K562 (cell line): ENCODE measurements around the gene REM2. TPM values are rescaled to one million over a fixed set of nuclear protein-coding genes. Genes with fewer than 3 reads are reported as not detected.

Source experiments
- ATF3 ChIP-seq, 2 experiments: fragments of 450-650 bp in 1 of 2; sonication (generic) in 1 of 2; formaldehyde crosslinking in 1 of 2; IDR thresholded peaks in 1 of 2; conservative IDR thresholded peaks in 1 of 2; 2 replicates each; pipeline versions ENCODE4 v1.6.1 to v1.8.1; 2016 to 2023; ENCODE audit warnings: mild to moderate bottlenecking in 2 of 2, moderate library complexity in 2 of 2, inconsistent platforms in 1 of 2, missing genetic modification reagents in 1 of 2
- ATF4 ChIP-seq: fragments of 450-650 bp; formaldehyde crosslinking; IDR thresholded peaks from 2 replicates; pipeline ENCODE4 v1.4.0; 2022; ENCODE audit warnings: mild to moderate bottlenecking, moderate library complexity
- BHLHE40 ChIP-seq: IDR thresholded peaks from 2 replicates; pipeline ENCODE4 v1.6.1; 2011; ENCODE audit warnings: low read length, improper control_type of control experiment
- CCAR2 ChIP-seq: fragments of 200-400 bp; formaldehyde crosslinking; IDR thresholded peaks from 2 replicates; pipeline ENCODE4 v1.6.1; 2017; ENCODE audit warnings: mild to moderate bottlenecking, low read depth, low read length
- CREBBP ChIP-seq: IDR thresholded peaks from one replicate; pipeline ENCODE4 v1.6.1; 2012; ENCODE audit warnings: low read depth, mild to moderate bottlenecking, control low read depth, inconsistent platforms, low read length
- CREM ChIP-seq: IDR thresholded peaks from 2 replicates; pipeline ENCODE4 v1.6.1; 2014; ENCODE audit warnings: antibody characterized with exemption, low read depth
- EP300 ChIP-seq: IDR thresholded peaks from 2 replicates; pipeline ENCODE4 v1.6.1; 2012; ENCODE audit warnings: low read length, improper control_type of control experiment
- GTF2B ChIP-seq: IDR thresholded peaks from 2 replicates; pipeline ENCODE4 v1.6.1; 2011; ENCODE audit not compliant: insufficient read length; ENCODE audit errors: extremely low read depth
- HMG20B ChIP-seq: fragments of 250-450 bp; sonication (Bioruptor Pico); IDR thresholded peaks from 2 replicates; pipeline ENCODE4 v1.5.0; 2021; ENCODE audit warnings: mild to moderate bottlenecking
- IFI16 ChIP-seq: fragments of 250-450 bp; sonication (Bioruptor Pico); IDR thresholded peaks from 2 replicates; pipeline ENCODE4 v2.1.2; 2022; ENCODE audit warnings: mild to moderate bottlenecking, inconsistent platforms
- IRF9 ChIP-seq: fragments of 450-650 bp; IDR thresholded peaks from 2 replicates; pipeline ENCODE4 v1.6.1; 2016; ENCODE audit warnings: missing biosample characterization, missing genetic modification characterization
- RBM15 ChIP-seq: fragments of 200-400 bp; formaldehyde crosslinking; IDR thresholded peaks from 2 replicates; pipeline ENCODE4 v1.6.1; 2018; ENCODE audit warnings: mild to moderate bottlenecking, low read length, moderate library complexity; ENCODE audit not compliant: insufficient read depth
- SMARCB1 ChIP-seq: IDR thresholded peaks from 2 replicates; pipeline ENCODE4 v1.6.1; 2011; ENCODE audit warnings: improper control_type of control experiment, low read depth; ENCODE audit not compliant: insufficient read length
- ZBTB17 ChIP-seq: fragments of 450-650 bp; formaldehyde crosslinking; IDR thresholded peaks from 2 replicates; pipeline ENCODE4 v1.4.0; 2020; ENCODE audit warnings: mild to moderate bottlenecking
- polyA plus RNA-seq, 8 experiments: library from polyadenylated mRNA; depleted of rRNA in 4 of 8; stranded (reverse) in 5 of 8; unstranded in 3 of 8; fragments of >200 nt; fragmentation: Nextera tagmentation in 2 of 8; fragmentation: Illumina TruSeq in 1 of 8; extraction: Ambion mirVana in 2 of 8; extraction: Trizol in 1 of 8; gene quantifications; 2 replicates each; pipeline versions ENCODE4 v1.2.1 to v1.2.3, GENCODE V29; 2011 to 2014; ENCODE audit warnings: inconsistent platforms in 1 of 8, missing spikeins in 1 of 8
- total RNA-seq, 7 experiments: library from RNA; depleted of rRNA in 6 of 7; stranded (reverse); fragments of >200 nt in 6 of 7; fragmentation: Illumina TruSeq in 2 of 7; extraction: Trizol in 2 of 7; gene quantifications; 2 replicates each; pipeline versions ENCODE4 v1.2.1 to v1.2.3, GENCODE V29; 2011 to 2021; ENCODE audit warnings: low replicate concordance in 1 of 7
- TF ChIP-seq, protein P1 (sequence below): sonication (generic); formaldehyde crosslinking; IDR thresholded peaks from 2 replicates; pipeline ENCODE4 v1.9.0; 2022; ENCODE audit warnings: mild to moderate bottlenecking, missing genetic modification reagents
- TF ChIP-seq, protein P2 (sequence below): fragments of 250-450 bp; sonication (Bioruptor Pico); IDR thresholded peaks from 2 replicates; pipeline ENCODE4 v1.8.0; 2022; ENCODE audit warnings: moderate library complexity, mild to moderate bottlenecking, inconsistent platforms
- TF ChIP-seq, protein P3 (sequence below): sonication (generic); formaldehyde crosslinking; IDR thresholded peaks from 2 replicates; pipeline ENCODE4 v1.8.1; 2023; ENCODE audit warnings: mild to moderate bottlenecking, missing genetic modification reagents

Gene REM2
- total and polyA plus RNA-seq, 9 of the 15 experiments (the other 6 are each of a cell fraction or from before 2014, with no cell fraction given): 0.18 to 1.0 (median 0.38) TPM

GRCh38 chr14:22918804-22919600 is 36.0 kb downstream of the REM2 start, which contains the start of gene RBM23 (continued):
- no peak for TF ChIP-seq RBM15
- peak; percentile 100 for TF ChIP-seq CREM
- no peak for TF ChIP-seq BHLHE40
- no peak for TF ChIP-seq CREBBP
- TF ChIP-seq, protein P1, sequence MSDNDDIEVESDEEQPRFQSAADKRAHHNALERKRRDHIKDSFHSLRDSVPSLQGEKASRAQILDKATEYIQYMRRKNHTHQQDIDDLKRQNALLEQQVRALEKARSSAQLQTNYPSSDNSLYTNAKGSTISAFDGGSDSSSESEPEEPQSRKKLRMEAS: no peak
- TF ChIP-seq, protein P2, sequence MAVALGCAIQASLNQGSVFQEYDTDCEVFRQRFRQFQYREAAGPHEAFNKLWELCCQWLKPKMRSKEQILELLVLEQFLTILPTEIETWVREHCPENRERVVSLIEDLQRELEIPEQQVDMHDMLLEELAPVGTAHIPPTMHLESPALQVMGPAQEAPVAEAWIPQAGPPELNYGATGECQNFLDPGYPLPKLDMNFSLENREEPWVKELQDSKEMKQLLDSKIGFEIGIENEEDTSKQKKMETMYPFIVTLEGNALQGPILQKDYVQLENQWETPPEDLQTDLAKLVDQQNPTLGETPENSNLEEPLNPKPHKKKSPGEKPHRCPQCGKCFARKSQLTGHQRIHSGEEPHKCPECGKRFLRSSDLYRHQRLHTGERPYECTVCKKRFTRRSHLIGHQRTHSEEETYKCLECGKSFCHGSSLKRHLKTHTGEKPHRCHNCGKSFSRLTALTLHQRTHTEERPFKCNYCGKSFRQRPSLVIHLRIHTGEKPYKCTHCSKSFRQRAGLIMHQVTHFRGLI (CRISPR knock-in tag): no peak
- TF ChIP-seq GTF2B: peak; percentile 8
- TF ChIP-seq IRF9 (tag): no peak
- peak; percentile 88 for TF ChIP-seq ATF3 (IDR thresholded peaks at IDR 0.05)
- no peak; the same call in 1 of the 2 replicates for TF ChIP-seq ATF3 (CRISPR knock-in tag; conservative IDR thresholded peaks at IDR 0.05)
- no peak for TF ChIP-seq EP300
- TF ChIP-seq, protein P3, sequence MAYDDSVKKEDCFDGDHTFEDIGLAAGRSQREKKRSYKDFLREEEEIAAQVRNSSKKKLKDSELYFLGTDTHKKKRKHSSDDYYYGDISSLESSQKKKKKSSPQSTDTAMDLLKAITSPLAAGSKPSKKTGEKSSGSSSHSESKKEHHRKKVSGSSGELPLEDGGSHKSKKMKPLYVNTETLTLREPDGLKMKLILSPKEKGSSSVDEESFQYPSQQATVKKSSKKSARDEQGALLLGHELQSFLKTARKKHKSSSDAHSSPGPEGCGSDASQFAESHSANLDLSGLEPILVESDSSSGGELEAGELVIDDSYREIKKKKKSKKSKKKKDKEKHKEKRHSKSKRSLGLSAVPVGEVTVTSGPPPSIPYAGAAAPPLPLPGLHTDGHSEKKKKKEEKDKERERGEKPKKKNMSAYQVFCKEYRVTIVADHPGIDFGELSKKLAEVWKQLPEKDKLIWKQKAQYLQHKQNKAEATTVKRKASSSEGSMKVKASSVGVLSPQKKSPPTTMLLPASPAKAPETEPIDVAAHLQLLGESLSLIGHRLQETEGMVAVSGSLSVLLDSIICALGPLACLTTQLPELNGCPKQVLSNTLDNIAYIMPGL (CRISPR knock-in tag): 0 out of 2 replicates have a peak, but pooled peaks have one; percentile 13
- TF ChIP-seq IFI16 (CRISPR knock-in tag): no peak
- no peak for TF ChIP-seq HMG20B (CRISPR knock-in tag)
- TF ChIP-seq ATF4 (CRISPR knock-in tag): no peak
- TF ChIP-seq CCAR2: 0 out of 2 replicates have a peak, but pooled peaks have one; percentile 15
- TF ChIP-seq SMARCB1: no peak
- TF ChIP-seq ZBTB17 (CRISPR knock-in tag): no peak
